ENCODE data around the gene ART4. TPM values are rescaled to one million over a fixed set of nuclear protein-coding genes. Genes with fewer than 3 reads are reported as not detected.

ART4 gene
- total RNA-seq, 1 experiment from 2014 or later = not detected

DNA sequence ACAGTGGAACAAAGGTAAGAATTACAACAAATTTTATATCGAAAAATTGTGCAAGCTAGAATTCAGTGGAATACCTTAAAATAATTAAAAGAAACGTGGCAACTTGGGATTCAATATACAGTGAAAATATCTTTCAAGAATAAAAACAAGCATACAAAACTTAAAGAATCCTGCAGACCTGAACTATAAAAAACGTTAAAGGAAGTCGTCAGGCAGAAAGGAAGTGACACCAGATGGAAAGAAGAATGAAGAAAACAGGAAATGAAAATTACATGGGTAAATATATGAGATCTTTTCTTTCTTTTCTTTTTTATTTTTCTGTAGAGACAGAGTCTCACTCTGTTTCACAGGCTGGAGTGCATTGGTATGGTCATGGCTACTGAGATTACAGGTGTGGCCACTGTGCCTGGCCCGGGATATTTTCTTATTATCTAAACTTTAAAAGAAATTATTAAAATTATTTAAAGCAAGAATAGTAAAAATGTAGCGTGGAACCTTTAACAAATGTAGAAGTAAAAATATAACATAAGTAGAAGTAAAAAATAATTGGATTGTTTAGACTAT, 37.6 kb upstream of the ART4 start:
- ATAC-seq (no peak), DNase-seq (ENCODE audit: low read depth, low spot score) (no peak)
- no peak overlapping the region for H3K4me3 ChIP-seq (ENCODE audit: low read depth in 2 of 2, low read length in 2 of 2)
- ChIA-PET CTCF (no interaction called here), POLR2A (no interaction called here)
- no peak for TF ChIP-seq SIN3A (IDR thresholded peaks at IDR 0.05; ENCODE audit: borderline replicate concordance, insufficient read depth, low read depth, low read length)
- TF ChIP-seq POLR2AphosphoS5 (IDR thresholded peaks at IDR 0.05; ENCODE audit: low read depth, low read length) = no peak
- no peak for TF ChIP-seq TCF7L2 (IDR thresholded peaks at IDR 0.05; ENCODE audit: low read depth, low read length)
- TF ChIP-seq, protein P1, sequence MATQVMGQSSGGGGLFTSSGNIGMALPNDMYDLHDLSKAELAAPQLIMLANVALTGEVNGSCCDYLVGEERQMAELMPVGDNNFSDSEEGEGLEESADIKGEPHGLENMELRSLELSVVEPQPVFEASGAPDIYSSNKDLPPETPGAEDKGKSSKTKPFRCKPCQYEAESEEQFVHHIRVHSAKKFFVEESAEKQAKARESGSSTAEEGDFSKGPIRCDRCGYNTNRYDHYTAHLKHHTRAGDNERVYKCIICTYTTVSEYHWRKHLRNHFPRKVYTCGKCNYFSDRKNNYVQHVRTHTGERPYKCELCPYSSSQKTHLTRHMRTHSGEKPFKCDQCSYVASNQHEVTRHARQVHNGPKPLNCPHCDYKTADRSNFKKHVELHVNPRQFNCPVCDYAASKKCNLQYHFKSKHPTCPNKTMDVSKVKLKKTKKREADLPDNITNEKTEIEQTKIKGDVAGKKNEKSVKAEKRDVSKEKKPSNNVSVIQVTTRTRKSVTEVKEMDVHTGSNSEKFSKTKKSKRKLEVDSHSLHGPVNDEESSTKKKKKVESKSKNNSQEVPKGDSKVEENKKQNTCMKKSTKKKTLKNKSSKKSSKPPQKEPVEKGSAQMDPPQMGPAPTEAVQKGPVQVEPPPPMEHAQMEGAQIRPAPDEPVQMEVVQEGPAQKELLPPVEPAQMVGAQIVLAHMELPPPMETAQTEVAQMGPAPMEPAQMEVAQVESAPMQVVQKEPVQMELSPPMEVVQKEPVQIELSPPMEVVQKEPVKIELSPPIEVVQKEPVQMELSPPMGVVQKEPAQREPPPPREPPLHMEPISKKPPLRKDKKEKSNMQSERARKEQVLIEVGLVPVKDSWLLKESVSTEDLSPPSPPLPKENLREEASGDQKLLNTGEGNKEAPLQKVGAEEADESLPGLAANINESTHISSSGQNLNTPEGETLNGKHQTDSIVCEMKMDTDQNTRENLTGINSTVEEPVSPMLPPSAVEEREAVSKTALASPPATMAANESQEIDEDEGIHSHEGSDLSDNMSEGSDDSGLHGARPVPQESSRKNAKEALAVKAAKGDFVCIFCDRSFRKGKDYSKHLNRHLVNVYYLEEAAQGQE (IDR thresholded peaks at IDR 0.05; ENCODE audit: insufficient read depth in 1 of 2, low read depth in 2 of 2, low read length in 1 of 2) = no peak
- TF ChIP-seq, protein P2, sequence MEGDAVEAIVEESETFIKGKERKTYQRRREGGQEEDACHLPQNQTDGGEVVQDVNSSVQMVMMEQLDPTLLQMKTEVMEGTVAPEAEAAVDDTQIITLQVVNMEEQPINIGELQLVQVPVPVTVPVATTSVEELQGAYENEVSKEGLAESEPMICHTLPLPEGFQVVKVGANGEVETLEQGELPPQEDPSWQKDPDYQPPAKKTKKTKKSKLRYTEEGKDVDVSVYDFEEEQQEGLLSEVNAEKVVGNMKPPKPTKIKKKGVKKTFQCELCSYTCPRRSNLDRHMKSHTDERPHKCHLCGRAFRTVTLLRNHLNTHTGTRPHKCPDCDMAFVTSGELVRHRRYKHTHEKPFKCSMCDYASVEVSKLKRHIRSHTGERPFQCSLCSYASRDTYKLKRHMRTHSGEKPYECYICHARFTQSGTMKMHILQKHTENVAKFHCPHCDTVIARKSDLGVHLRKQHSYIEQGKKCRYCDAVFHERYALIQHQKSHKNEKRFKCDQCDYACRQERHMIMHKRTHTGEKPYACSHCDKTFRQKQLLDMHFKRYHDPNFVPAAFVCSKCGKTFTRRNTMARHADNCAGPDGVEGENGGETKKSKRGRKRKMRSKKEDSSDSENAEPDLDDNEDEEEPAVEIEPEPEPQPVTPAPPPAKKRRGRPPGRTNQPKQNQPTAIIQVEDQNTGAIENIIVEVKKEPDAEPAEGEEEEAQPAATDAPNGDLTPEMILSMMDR (IDR thresholded peaks at IDR 0.05) = no peak
- in situ Hi-C loops (cut with HindIII; ENCODE audit: low pct_unique_long_range_greater_than_20kb, low sequenced_read_pairs) (no loop called here), intact Hi-C loops (cut with micrococcal nuclease; ENCODE audit: unreplicated experiment) (no loop called here)
- H3K36me3 ChIP-seq (ENCODE audit: control insufficient read depth, insufficient read depth, low read length) = no peaks in the 10 kb centered on the region
- no TSS peak for BruUV-seq (replicated peaks)
- H3K27me3 ChIP-seq (ENCODE audit: control insufficient read depth, insufficient read depth, low read length) = no peaks in the 10 kb centered on the region
- H3K27ac ChIP-seq (ENCODE audit: low read length) = no peak overlapping the region
- H3K9me3 ChIP-seq (ENCODE audit: control insufficient read depth, insufficient read depth, low read depth, low read length) = no peaks in the 10 kb centered on the region
- no peaks in the 10 kb centered on the region for H3K4me1 ChIP-seq (ENCODE audit: control insufficient read depth, insufficient read depth, low read length)

DNA sequence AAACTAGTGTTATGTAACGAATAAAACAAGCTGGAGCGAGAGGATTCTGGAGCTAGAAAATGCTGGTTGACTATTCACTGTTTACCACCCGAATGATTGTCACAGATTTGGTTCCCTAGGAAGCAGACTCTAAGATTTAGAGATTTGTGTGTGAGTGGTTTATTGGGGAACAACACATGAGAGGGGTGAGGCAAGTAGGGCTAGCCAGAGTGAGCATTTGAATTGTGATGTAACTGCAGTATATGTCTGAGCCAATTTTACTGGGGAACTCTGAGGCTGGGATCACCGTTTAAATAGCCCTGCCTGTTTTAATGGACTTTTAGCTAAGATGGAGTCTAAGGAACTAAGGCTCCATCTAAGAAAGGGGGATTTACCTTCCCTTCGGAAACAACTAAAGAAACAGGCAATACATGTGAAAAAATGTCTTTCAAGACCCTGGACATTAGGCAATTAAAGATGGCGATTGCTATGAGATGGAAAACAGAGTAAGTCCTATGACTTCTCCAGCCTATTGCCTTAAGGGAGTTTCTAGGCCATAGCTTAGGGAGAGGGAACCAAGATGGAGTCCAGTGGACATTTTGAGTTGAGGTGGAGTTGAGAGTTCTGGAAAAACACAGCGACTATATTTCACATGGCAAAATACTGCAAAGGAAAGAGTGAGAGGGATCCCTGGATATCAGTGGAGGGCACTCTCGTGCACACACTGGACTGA, 36.1 kb upstream of the ART4 start:
- TF ChIP-seq SIN3A (IDR thresholded peaks at IDR 0.05; ENCODE audit: borderline replicate concordance, insufficient read depth, low read depth, low read length) (no peak), TCF7L2 (IDR thresholded peaks at IDR 0.05; ENCODE audit: low read depth, low read length) (no peak), POLR2AphosphoS5 (IDR thresholded peaks at IDR 0.05; ENCODE audit: low read depth, low read length) (no peak)
- TF ChIP-seq, protein P1 (IDR thresholded peaks at IDR 0.05; ENCODE audit: insufficient read depth in 1 of 2, low read depth in 2 of 2, low read length in 1 of 2) = no peak
- TF ChIP-seq, protein P2 (IDR thresholded peaks at IDR 0.05) = no peak
- no peak for ATAC-seq
- POLR2A ChIA-PET = no interaction called here
- no TSS peak for BruUV-seq (replicated peaks)
- Histone ChIP-seq H3K4me1 (ENCODE audit: control insufficient read depth, insufficient read depth, low read length) (no peaks in the 10 kb centered on the region), H3K27me3 (ENCODE audit: control insufficient read depth, insufficient read depth, low read length) (no peaks in the 10 kb centered on the region), H3K4me3 (ENCODE audit: low read depth in 2 of 2, low read length in 2 of 2) (no peak overlapping the region), H3K9me3 (ENCODE audit: control insufficient read depth, insufficient read depth, low read depth, low read length) (no peaks in the 10 kb centered on the region), H3K27ac (ENCODE audit: low read length) (no peak overlapping the region), H3K36me3 (ENCODE audit: control insufficient read depth, insufficient read depth, low read length) (no peaks in the 10 kb centered on the region)
- CTCF ChIA-PET = no interaction called here
- in situ Hi-C loops (cut with HindIII; ENCODE audit: low pct_unique_long_range_greater_than_20kb, low sequenced_read_pairs) (no loop called here), intact Hi-C loops (cut with micrococcal nuclease; ENCODE audit: unreplicated experiment) (no loop called here)
- DNase-seq (ENCODE audit: low read depth, low spot score) = no peak

Measured in Panc1 (cell line).